Esophagus muscularis mucosa (tissue), 4 donors: ENCODE results near the gene RAB15. TPM values are rescaled to one million over a fixed set of nuclear protein-coding genes. Genes with fewer than 3 reads are reported as not detected.

ENCODE experiments used
- DNase-seq: peaks from one replicate; pipeline ENCODE4 v3.0.0-alpha.2; 2017; ENCODE audit errors: extremely low spot score
- H3K27ac ChIP-seq, 4 donors: fragments of 200-600 bp; sonication (generic); replicated peaks in 1 of 4; 1 replicate in 3 of 4; 2 replicates in 1 of 4; pipeline ENCODE4 v1.5.1; 2016 to 2019; ENCODE audit warnings: mild to moderate bottlenecking in 1 of 4
- H3K27me3 ChIP-seq, 4 donors: fragments of 200-600 bp; sonication (generic); one replicate each; pipeline versions ENCODE4 v1.5.1 to v1.6.0; 2016 to 2019
- H3K36me3 ChIP-seq, 4 donors: fragments of 200-600 bp; sonication (generic); one replicate each; pipeline ENCODE4 v1.5.1; 2016 to 2019
- H3K4me1 ChIP-seq, 4 donors: fragments of 200-600 bp; sonication (generic); one replicate each; pipeline ENCODE4 v1.5.1; 2016 to 2019
- H3K4me3 ChIP-seq, 4 donors: fragments of 200-600 bp; sonication (generic); 1 replicate in 2 of 4; 2 replicates in 2 of 4; pipeline ENCODE4 v1.5.1; 2016 to 2019; ENCODE audit warnings: mild to moderate bottlenecking in 4 of 4, moderate library complexity in 1 of 4
- H3K9me3 ChIP-seq, 4 donors: fragments of 200-600 bp; sonication (generic); 1 replicate in 3 of 4; 2 replicates in 1 of 4; pipeline ENCODE4 v1.5.1; 2016 to 2019
- CTCF ChIP-seq, 3 experiments: fragments of 200-600 bp in 2 of 3; fragments of 450-650 bp in 1 of 3; sonication (generic) in 2 of 3; IDR thresholded peaks; one replicate each; pipeline ENCODE4 v1.5.1; 2017 to 2019; ENCODE audit warnings: antibody characterized with exemption in 3 of 3, mild to moderate bottlenecking in 2 of 3, moderate library complexity in 1 of 3
- EP300 ChIP-seq: sonication (generic); formaldehyde crosslinking; IDR thresholded peaks from one replicate; pipeline ENCODE4 v1.6.1; 2017; ENCODE audit warnings: antibody characterized with exemption
- POLR2A ChIP-seq: fragments of 450-650 bp; IDR thresholded peaks from one replicate; pipeline ENCODE4 v1.6.1; 2017; ENCODE audit warnings: antibody characterized with exemption, moderate library complexity, mild to moderate bottlenecking, low read depth
- POLR2AphosphoS5 ChIP-seq, 2 donors: sonication (generic); formaldehyde crosslinking; IDR thresholded peaks; one replicate each; pipeline ENCODE4 v1.6.1; 2017; ENCODE audit warnings: antibody characterized with exemption in 2 of 2
- WGBS: methylation state at CpG from one replicate; pipeline ENCODE4 v1.1.5; 2018; 5-methylcytosine and 5-hydroxymethylcytosine counted together
- intact Hi-C: fragments of 100-400 bp; cut with DNase I; formaldehyde crosslinking; loops from one replicate; pipeline ENCODE4 v1.15.1; 2023
- total RNA-seq, 4 donors: library from RNA; depleted of rRNA; stranded (reverse); fragments of >200 nt; gene quantifications; one replicate each; pipeline versions ENCODE4 v1.1.0 to v1.2.1, GENCODE V29; 2016

Gene RAB15
- total RNA-seq, 4 donors from 2014 or later, result 3.7 to 11.4 (median 7.1) TPM

- no peak overlapping the region for H3K27ac ChIP-seq
- H3K9me3 ChIP-seq, result no peaks in the 10 kb centered on the region
- no peak overlapping the region for H3K4me3 ChIP-seq
- intact Hi-C loops, result no loop called here
- peaks cover 0 to 14% (median 9%) of the 10 kb centered on the region in 4 donors for H3K4me1 ChIP-seq
- H3K36me3 ChIP-seq, result peaks cover 0 to 4% (median 0%) of the 10 kb centered on the region in 4 donors
- WGBS, result 98% methylated on average over 3 of the region's 3 CpGs
- no peak for DNase-seq
- no peaks in the 10 kb centered on the region for H3K27me3 ChIP-seq
- TF ChIP-seq POLR2AphosphoS5 (IDR thresholded peaks at IDR 0.05) (no peak), POLR2A (no peak), EP300 (no peak), CTCF (IDR thresholded peaks at IDR 0.05) (no peak)
Measured at GRCh38 chr14:64993266-64993930, 21.3 kb upstream of the RAB15 start.

GRCh38 chr14:64992328-64992885 is 20.3 kb upstream of the RAB15 start:
- Histone ChIP-seq H3K36me3 (peaks cover 0 to 4% (median 0%) of the 10 kb centered on the region in 4 donors), H3K9me3 (no peaks in the 10 kb centered on the region), H3K27ac (no peak overlapping the region), H3K4me1 (peaks cover 8 to 24% (median 19%) of the 10 kb centered on the region in 4 donors), H3K4me3 (no peak overlapping the region), H3K27me3 (no peaks in the 10 kb centered on the region)
- DNase-seq, result no peak
- 79% methylated on average over 5 of the region's 5 CpGs for WGBS
- intact Hi-C loops, result no loop called here
- TF ChIP-seq CTCF (IDR thresholded peaks at IDR 0.05) (no peak), POLR2AphosphoS5 (IDR thresholded peaks at IDR 0.05) (no peak), EP300 (no peak), POLR2A (no peak)

- no peaks in the 10 kb centered on the region for H3K9me3 ChIP-seq
- intact Hi-C loops, result no loop called here
- H3K27ac ChIP-seq, result no peak overlapping the region
- no peak overlapping the region for H3K4me3 ChIP-seq
- TF ChIP-seq POLR2AphosphoS5 (IDR thresholded peaks at IDR 0.05) (no peak), EP300 (no peak), CTCF (IDR thresholded peaks at IDR 0.05) (no peak), POLR2A (no peak)
- H3K36me3 ChIP-seq, result peaks cover 0 to 4% (median 0%) of the 10 kb centered on the region in 4 donors
- DNase-seq, result no peak
- H3K4me1 ChIP-seq, result peaks cover 9 to 32% (median 24%) of the 10 kb centered on the region in 4 donors
- 92% methylated on average over 4 of the region's 4 CpGs for WGBS
- H3K27me3 ChIP-seq, result no peaks in the 10 kb centered on the region
Measured at GRCh38 chr14:64990939-64991338, 18.8 kb upstream of the RAB15 start.

- intact Hi-C loops, result no loop called here
- DNase-seq, result no peak
- 73% methylated on average over 3 of the region's 3 CpGs for WGBS
- H3K9me3 ChIP-seq, result no peaks in the 10 kb centered on the region
- H3K27ac ChIP-seq, result no peak overlapping the region
- H3K4me1 ChIP-seq, result peaks cover 9 to 32% (median 24%) of the 10 kb centered on the region in 4 donors
- H3K4me3 ChIP-seq, result no peak overlapping the region
- H3K36me3 ChIP-seq, result peaks cover 0 to 4% (median 0%) of the 10 kb centered on the region in 4 donors
- no peaks in the 10 kb centered on the region for H3K27me3 ChIP-seq
- no peak for TF ChIP-seq EP300
- no peak for TF ChIP-seq POLR2AphosphoS5 (IDR thresholded peaks at IDR 0.05)
- TF ChIP-seq POLR2A, result no peak
- TF ChIP-seq CTCF (IDR thresholded peaks at IDR 0.05), result no peak
Measured at GRCh38 chr14:64990296-64990695, 18.2 kb upstream of the RAB15 start.
